Lower lobe of right lung (tissue), 2 donors: ENCODE results near the gene TTN. TPM values are rescaled to one million over a fixed set of nuclear protein-coding genes. Genes with fewer than 3 reads are reported as not detected.
"Not testable (repeated sequence)": the region's sequence is repeated elsewhere in the genome, so short reads cannot be mapped to it uniquely, and the experiment has no call there.

Experiments used
- ATAC-seq, 2 donors: fragments of 200-7000 bp; cut with Tn5 transposase; one replicate each; pipeline ENCODE4 v1.9.1; 2020 to 2022; ENCODE audit warnings: mild to moderate bottlenecking in 2 of 2, moderate library complexity in 2 of 2
- DNase-seq: peaks from one replicate; pipeline ENCODE4 v3.0.0-alpha.2; 2020
- H3K27ac ChIP-seq: fragments of 200-600 bp; one replicate; pipeline ENCODE4 v1.8.0; 2022
- H3K27me3 ChIP-seq: fragments of 200-600 bp; one replicate; pipeline ENCODE4 v1.8.0; 2022; ENCODE audit warnings: low read depth
- H3K36me3 ChIP-seq: fragments of 200-600 bp; one replicate; pipeline ENCODE4 v1.8.0; 2022; ENCODE audit warnings: mild to moderate bottlenecking
- H3K4me1 ChIP-seq: fragments of 200-600 bp; one replicate; pipeline ENCODE4 v1.8.0; 2022
- H3K4me3 ChIP-seq: fragments of 200-600 bp; one replicate; pipeline ENCODE4 v1.8.0; 2022; ENCODE audit warnings: mild to moderate bottlenecking
- H3K9me3 ChIP-seq: fragments of 200-600 bp; one replicate; pipeline ENCODE4 v1.8.0; 2022
- CTCF ChIP-seq: fragments of 200-600 bp; IDR thresholded peaks from one replicate; pipeline ENCODE4 v1.8.0; 2022; ENCODE audit warnings: antibody characterized with exemption, mild to moderate bottlenecking
- intact Hi-C: fragments of 100-400 bp; cut with DNase I; formaldehyde crosslinking; loops from one replicate; pipeline ENCODE4 v1.11.0; 2022
- total RNA-seq: library from RNA; stranded (reverse); fragmentation: NEBNext Ultra II Directional; extraction: Animal tissue kit (Norgen Biotek cat#: 25700); gene quantifications from one replicate; pipeline ENCODE4 v1.2.1, GENCODE V29; 2021
- donor health status: DM: no; HTN: yes; CAD: no; lungs with severe emphysema.

The TTN gene
- total RNA-seq, 1 donor from 2014 or later = 40.3 TPM

- Histone ChIP-seq H3K4me3 (no peak overlapping the region), H3K4me1 (no peaks in the 10 kb centered on the region), H3K27ac (no peak overlapping the region), H3K36me3 (peaks cover 8% of the 10 kb centered on the region), H3K27me3 (no peaks in the 10 kb centered on the region), H3K9me3 (no peaks in the 10 kb centered on the region)
- no peak for TF ChIP-seq CTCF
- DNase-seq = no peak
- no peak for ATAC-seq
- intact Hi-C loops = no loop called here
Measured at GRCh38 chr2:178676046-178676445, 131.2 kb downstream of the TTN start.

- DNase-seq = no peak
- ATAC-seq = no peak
- Histone ChIP-seq H3K4me3 (no peak overlapping the region), H3K36me3 (peaks cover 8% of the 10 kb centered on the region), H3K4me1 (no peaks in the 10 kb centered on the region), H3K9me3 (no peaks in the 10 kb centered on the region), H3K27me3 (no peaks in the 10 kb centered on the region), H3K27ac (no peak overlapping the region)
- intact Hi-C loops = no loop called here
- TF ChIP-seq CTCF = no peak
Measured at GRCh38 chr2:178674122-178674521, 133.1 kb downstream of the TTN start.

- Histone ChIP-seq H3K4me3 (no peak overlapping the region), H3K9me3 (no peaks in the 10 kb centered on the region), H3K36me3 (no peaks in the 10 kb centered on the region), H3K4me1 (no peaks in the 10 kb centered on the region), H3K27me3 (no peaks in the 10 kb centered on the region), H3K27ac (no peak overlapping the region)
- no peak for DNase-seq
- intact Hi-C loops = no loop called here
- no peak for ATAC-seq
- TF ChIP-seq CTCF = no peak
Measured at GRCh38 chr2:178666458-178666857, 140.8 kb downstream of the TTN start.

GRCh38 chr2:178658480-178658879, 148.7 kb downstream of the TTN start:
- ATAC-seq, H3K27me3 ChIP-seq, intact Hi-C loops, H3K36me3 ChIP-seq, H3K4me3 ChIP-seq, H3K4me1 ChIP-seq, H3K9me3 ChIP-seq, H3K27ac ChIP-seq, DNase-seq: not testable (repeated sequence)

GRCh38 chr2:178650554-178650953, 156.7 kb downstream of the TTN start:
- intact Hi-C loops = no loop called here
- no peak for TF ChIP-seq CTCF
- Histone ChIP-seq H3K27me3 (no peaks in the 10 kb centered on the region), H3K27ac (no peak overlapping the region), H3K4me1 (no peaks in the 10 kb centered on the region), H3K9me3 (no peaks in the 10 kb centered on the region), H3K36me3 (peaks cover 19% of the 10 kb centered on the region), H3K4me3 (no peak overlapping the region)
- DNase-seq (no peak), ATAC-seq (no peak)

GRCh38 chr2:178644919-178645318, 162.3 kb downstream of the TTN start:
- no peak for TF ChIP-seq CTCF
- no peaks in the 10 kb centered on the region for H3K27me3 ChIP-seq
- no peak overlapping the region for H3K4me3 ChIP-seq
- H3K36me3 ChIP-seq = peaks cover 10% of the 10 kb centered on the region
- no peaks in the 10 kb centered on the region for H3K4me1 ChIP-seq
- intact Hi-C loops = no loop called here
- DNase-seq (no peak), ATAC-seq (no peak)
- H3K27ac ChIP-seq = no peak overlapping the region
- H3K9me3 ChIP-seq = no peaks in the 10 kb centered on the region
